GM18499 (cell line): ENCODE results near the gene MCF2L2.
"Not testable (repeated sequence)": the region's sequence is repeated elsewhere in the genome, so short reads cannot be mapped to it uniquely, and the experiment has no call there.

Source experiments
- ATAC-seq: cut with Tn5 transposase; IDR thresholded peaks from one replicate; pipeline ENCODE4 v1.9.1; 2021; ENCODE audit warnings: moderate number of reproducible peaks; ENCODE audit not compliant: insufficient read depth, unreplicated experiment

Gene MCF2L2

GRCh38 chr3:183428447-183429211 lies at the start of gene MCF2L2:
Gene MCF2L2 (minus strand): TSS chr3:183428619. CDS start chr3:183427977, 642 bp downstream.
- no peak for ATAC-seq

GRCh38 chr3:183477801-183478456 lies 49.5 kb upstream of the MCF2L2 start:
- no peak for ATAC-seq

GRCh38 chr3:183475764-183476162 lies 47.3 kb upstream of the MCF2L2 start:
- not testable (repeated sequence) for ATAC-seq

GRCh38 chr3:183475016-183475763 lies 46.8 kb upstream of the MCF2L2 start:
- ATAC-seq: no peak

- ATAC-seq: no peak
Observed at GRCh38 chr3:183473969-183474368, 45.5 kb upstream of the MCF2L2 start.

- no peak for ATAC-seq
Observed at GRCh38 chr3:183472155-183472554, 43.7 kb upstream of the MCF2L2 start.

GRCh38 chr3:183468424-183468823 lies 40.0 kb upstream of the MCF2L2 start:
- no peak for ATAC-seq

- ATAC-seq: no peak
Observed at GRCh38 chr3:183466575-183466974, 38.2 kb upstream of the MCF2L2 start.

- not testable (repeated sequence) for ATAC-seq
Observed at GRCh38 chr3:183465710-183466109, 37.3 kb upstream of the MCF2L2 start.

- ATAC-seq: no peak
Observed at GRCh38 chr3:183464480-183464879, 36.1 kb upstream of the MCF2L2 start.

- ATAC-seq: no peak
Observed at GRCh38 chr3:183460081-183461055, 31.9 kb upstream of the MCF2L2 start.

- no peak for ATAC-seq
Observed at GRCh38 chr3:183455089-183455488, 26.7 kb upstream of the MCF2L2 start.

- ATAC-seq: no peak
Observed at GRCh38 chr3:183454064-183454463, 25.6 kb upstream of the MCF2L2 start.

- ATAC-seq: no peak
Observed at GRCh38 chr3:183449791-183450190, 21.4 kb upstream of the MCF2L2 start.

GRCh38 chr3:183449391-183449790 lies 21.0 kb upstream of the MCF2L2 start:
- no peak for ATAC-seq

GRCh38 chr3:183448369-183449128 lies 20.1 kb upstream of the MCF2L2 start:
- no peak for ATAC-seq

GRCh38 chr3:183447206-183448001 lies 19.0 kb upstream of the MCF2L2 start:
- peak; percentile 57 for ATAC-seq

- ATAC-seq: no peak
Observed at GRCh38 chr3:183446838-183447205, 18.4 kb upstream of the MCF2L2 start.
